Measurements from ENCODE around the gene KRT81.

DNA sequence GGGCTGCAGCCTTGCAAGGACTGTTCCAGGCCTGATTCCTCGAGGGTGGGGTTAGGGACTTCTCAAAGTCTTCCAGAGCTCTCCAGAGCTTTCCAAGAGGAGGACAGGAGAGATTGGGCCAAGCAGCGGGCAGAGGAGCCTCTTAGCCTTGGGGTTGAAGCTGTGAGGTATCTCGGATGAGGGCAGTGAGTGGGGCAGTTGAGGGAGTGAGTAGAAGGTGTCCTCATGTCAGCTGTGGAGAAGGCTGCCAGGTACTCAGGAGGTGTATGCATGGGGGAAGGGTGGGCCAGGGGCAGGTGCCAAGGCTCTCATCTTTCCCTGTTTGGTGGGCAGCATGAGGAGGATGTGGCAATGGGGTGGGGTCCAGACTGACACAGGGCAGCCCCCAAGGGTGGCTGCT lies 22.1 kb upstream of the KRT81 start:
- TF ChIP-seq, protein P1, sequence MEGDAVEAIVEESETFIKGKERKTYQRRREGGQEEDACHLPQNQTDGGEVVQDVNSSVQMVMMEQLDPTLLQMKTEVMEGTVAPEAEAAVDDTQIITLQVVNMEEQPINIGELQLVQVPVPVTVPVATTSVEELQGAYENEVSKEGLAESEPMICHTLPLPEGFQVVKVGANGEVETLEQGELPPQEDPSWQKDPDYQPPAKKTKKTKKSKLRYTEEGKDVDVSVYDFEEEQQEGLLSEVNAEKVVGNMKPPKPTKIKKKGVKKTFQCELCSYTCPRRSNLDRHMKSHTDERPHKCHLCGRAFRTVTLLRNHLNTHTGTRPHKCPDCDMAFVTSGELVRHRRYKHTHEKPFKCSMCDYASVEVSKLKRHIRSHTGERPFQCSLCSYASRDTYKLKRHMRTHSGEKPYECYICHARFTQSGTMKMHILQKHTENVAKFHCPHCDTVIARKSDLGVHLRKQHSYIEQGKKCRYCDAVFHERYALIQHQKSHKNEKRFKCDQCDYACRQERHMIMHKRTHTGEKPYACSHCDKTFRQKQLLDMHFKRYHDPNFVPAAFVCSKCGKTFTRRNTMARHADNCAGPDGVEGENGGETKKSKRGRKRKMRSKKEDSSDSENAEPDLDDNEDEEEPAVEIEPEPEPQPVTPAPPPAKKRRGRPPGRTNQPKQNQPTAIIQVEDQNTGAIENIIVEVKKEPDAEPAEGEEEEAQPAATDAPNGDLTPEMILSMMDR (conservative IDR thresholded peaks at IDR 0.05 in 1 of 2, IDR thresholded peaks at IDR 0.05 in 1 of 2; ENCODE audit: low read depth in 1 of 2, low read length in 2 of 2) = no peak
- TF ChIP-seq EZH2 (IDR thresholded peaks at IDR 0.05; ENCODE audit: low read length, missing control alignments) = no peak
